OCI-LY1 (cell line): Measurements from ENCODE around the gene TTYH3.

Source experiments
- H2AFZ ChIP-seq: fragments of 200-600 bp; sonication (generic), shearing (Covaris generic); 2 replicates; pipeline ENCODE4 v1.6.0; 2014; ENCODE audit warnings: antibody characterized with exemption, mild to moderate bottlenecking, low read length
- H3F3A ChIP-seq: fragments of 200-600 bp; sonication (generic), shearing (Covaris generic); 2 replicates; pipeline ENCODE4 v1.6.0; 2014; ENCODE audit warnings: mild to moderate bottlenecking, antibody characterized with exemption, low read length, moderate library complexity; ENCODE audit not compliant: insufficient read depth
- H3K27ac ChIP-seq: fragments of 200-600 bp; sonication (generic); 2 replicates; pipeline ENCODE4 v1.5.1; 2014; ENCODE audit warnings: low read length, mixed run types, mild to moderate bottlenecking, low read depth; ENCODE audit not compliant: poor library complexity, severe bottlenecking
- H3K27me3 ChIP-seq: fragments of 200-600 bp; sonication (generic); 2 replicates; pipeline ENCODE4 v1.6.0; 2014; ENCODE audit warnings: antibody characterized with exemption, mild to moderate bottlenecking, low read length, moderate library complexity; ENCODE audit not compliant: insufficient read depth
- H3K36me3 ChIP-seq: fragments of 200-600 bp; sonication (generic); 2 replicates; pipeline ENCODE4 v1.6.1; 2014; ENCODE audit warnings: mild to moderate bottlenecking, antibody characterized with exemption, low read length, moderate library complexity, mixed read lengths; ENCODE audit not compliant: insufficient read depth
- H3K4me1 ChIP-seq: fragments of 200-600 bp; sonication (generic); 2 replicates; pipeline ENCODE4 v1.5.1; 2014; ENCODE audit warnings: mild to moderate bottlenecking, low read length, moderate library complexity; ENCODE audit not compliant: insufficient read depth, severe bottlenecking
- H3K4me2 ChIP-seq: fragments of 200-600 bp; sonication (generic), shearing (Covaris generic); 2 replicates; pipeline ENCODE4 v1.6.1; 2014; ENCODE audit warnings: low read length
- H3K4me3 ChIP-seq: fragments of 200-600 bp; sonication (generic); 2 replicates; pipeline ENCODE4 v1.5.1; 2014; ENCODE audit warnings: low read length, low read depth, mild to moderate bottlenecking, mixed read lengths; ENCODE audit not compliant: poor library complexity, severe bottlenecking
- H3K79me2 ChIP-seq: fragments of 200-600 bp; shearing (Covaris generic); 2 replicates; pipeline ENCODE4 v1.6.1; 2016; ENCODE audit warnings: mixed run types, low read length, mixed read lengths; ENCODE audit not compliant: insufficient read depth
- H3K9ac ChIP-seq: fragments of 200-600 bp; sonication (generic), shearing (Covaris generic); 2 replicates; pipeline ENCODE4 v1.6.1; 2014; ENCODE audit warnings: mild to moderate bottlenecking, low read length, mixed read lengths
- H3K9me2 ChIP-seq: fragments of 200-600 bp; sonication (generic), shearing (Covaris generic); 2 replicates; pipeline ENCODE4 v1.6.1; 2014; ENCODE audit warnings: low read depth, mild to moderate bottlenecking, low read length, mixed read lengths
- H3K9me3 ChIP-seq: fragments of 200-600 bp; shearing (Covaris generic); 2 replicates; pipeline ENCODE4 v1.6.1; 2014; ENCODE audit warnings: low read length, mixed read lengths
- H4K20me1 ChIP-seq: fragments of 200-600 bp; sonication (generic), shearing (Covaris generic); 2 replicates; pipeline ENCODE4 v1.6.0; 2016; ENCODE audit warnings: mild to moderate bottlenecking, low read length; ENCODE audit not compliant: insufficient read depth
- EZH2 ChIP-seq: fragments of 200-600 bp; sonication (generic), shearing (Covaris generic); IDR thresholded peaks from 2 replicates; pipeline ENCODE4 v1.8.0; 2017; ENCODE audit warnings: borderline replicate concordance, mixed run types, mild to moderate bottlenecking, antibody characterized with exemption, low read length, moderate library complexity, mixed read lengths
- TF ChIP-seq, protein P1 (sequence below): fragments of 200-600 bp; sonication (generic), shearing (Covaris generic); IDR thresholded peaks from 2 replicates; pipeline ENCODE4 v1.5.1; 2017; ENCODE audit warnings: mild to moderate bottlenecking, antibody characterized with exemption, low read length, moderate library complexity, mixed read lengths

TTYH3 gene

DNA sequence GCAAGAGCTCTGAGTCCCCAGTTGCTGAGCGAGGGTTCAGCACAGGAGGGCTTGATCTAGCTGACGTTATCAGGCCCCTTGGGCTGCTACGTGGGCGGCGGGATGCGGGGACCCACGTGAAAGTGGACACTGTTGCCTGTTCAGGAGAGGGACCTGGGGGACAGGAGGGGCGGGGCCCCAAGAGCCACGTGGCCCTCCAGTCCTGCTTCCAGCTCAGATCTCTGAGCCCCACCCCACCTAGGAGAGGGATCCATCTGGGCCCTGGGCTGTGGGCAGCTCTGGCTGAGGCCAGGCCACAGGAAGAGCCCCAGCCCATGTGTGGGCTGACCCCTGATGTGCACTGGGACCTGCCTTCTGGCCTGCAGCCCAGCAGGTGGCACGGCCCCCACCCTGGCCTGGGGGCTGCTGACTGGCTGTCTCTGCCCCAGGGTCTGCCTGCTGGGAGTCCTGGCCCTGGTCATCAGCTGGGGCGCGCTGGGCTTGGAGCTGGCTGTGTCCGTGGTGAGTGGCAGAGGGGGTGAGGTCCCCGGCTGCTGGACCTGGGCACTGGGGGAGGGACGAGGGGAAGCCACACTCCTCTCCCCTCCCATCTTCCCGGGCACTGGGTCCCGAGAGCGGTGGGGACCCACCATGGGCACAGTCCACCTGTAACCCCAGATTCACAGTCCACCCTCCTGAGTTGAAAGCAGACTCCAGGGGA lies 17.5 kb downstream of the TTYH3 start:
- no peaks in the 10 kb centered on the region for H3K9me2 ChIP-seq
- H3K79me2 ChIP-seq: no peaks in the 10 kb centered on the region
- TF ChIP-seq, protein P1, sequence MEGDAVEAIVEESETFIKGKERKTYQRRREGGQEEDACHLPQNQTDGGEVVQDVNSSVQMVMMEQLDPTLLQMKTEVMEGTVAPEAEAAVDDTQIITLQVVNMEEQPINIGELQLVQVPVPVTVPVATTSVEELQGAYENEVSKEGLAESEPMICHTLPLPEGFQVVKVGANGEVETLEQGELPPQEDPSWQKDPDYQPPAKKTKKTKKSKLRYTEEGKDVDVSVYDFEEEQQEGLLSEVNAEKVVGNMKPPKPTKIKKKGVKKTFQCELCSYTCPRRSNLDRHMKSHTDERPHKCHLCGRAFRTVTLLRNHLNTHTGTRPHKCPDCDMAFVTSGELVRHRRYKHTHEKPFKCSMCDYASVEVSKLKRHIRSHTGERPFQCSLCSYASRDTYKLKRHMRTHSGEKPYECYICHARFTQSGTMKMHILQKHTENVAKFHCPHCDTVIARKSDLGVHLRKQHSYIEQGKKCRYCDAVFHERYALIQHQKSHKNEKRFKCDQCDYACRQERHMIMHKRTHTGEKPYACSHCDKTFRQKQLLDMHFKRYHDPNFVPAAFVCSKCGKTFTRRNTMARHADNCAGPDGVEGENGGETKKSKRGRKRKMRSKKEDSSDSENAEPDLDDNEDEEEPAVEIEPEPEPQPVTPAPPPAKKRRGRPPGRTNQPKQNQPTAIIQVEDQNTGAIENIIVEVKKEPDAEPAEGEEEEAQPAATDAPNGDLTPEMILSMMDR: no peak
- TF ChIP-seq EZH2: no peak
- no peaks in the 10 kb centered on the region for H3F3A ChIP-seq
- no peaks in the 10 kb centered on the region for H3K9me3 ChIP-seq
- H3K27ac ChIP-seq: no peak overlapping the region
- no peak overlapping the region for H3K9ac ChIP-seq
- H3K4me2 ChIP-seq: no peak overlapping the region
- no peaks in the 10 kb centered on the region for H4K20me1 ChIP-seq
- H2AFZ ChIP-seq: no peak overlapping the region
- peaks cover 19% of the 10 kb centered on the region for H3K4me1 ChIP-seq
- no peaks in the 10 kb centered on the region for H3K36me3 ChIP-seq
- H3K27me3 ChIP-seq: no peaks in the 10 kb centered on the region
- H3K4me3 ChIP-seq: no peak overlapping the region

DNA sequence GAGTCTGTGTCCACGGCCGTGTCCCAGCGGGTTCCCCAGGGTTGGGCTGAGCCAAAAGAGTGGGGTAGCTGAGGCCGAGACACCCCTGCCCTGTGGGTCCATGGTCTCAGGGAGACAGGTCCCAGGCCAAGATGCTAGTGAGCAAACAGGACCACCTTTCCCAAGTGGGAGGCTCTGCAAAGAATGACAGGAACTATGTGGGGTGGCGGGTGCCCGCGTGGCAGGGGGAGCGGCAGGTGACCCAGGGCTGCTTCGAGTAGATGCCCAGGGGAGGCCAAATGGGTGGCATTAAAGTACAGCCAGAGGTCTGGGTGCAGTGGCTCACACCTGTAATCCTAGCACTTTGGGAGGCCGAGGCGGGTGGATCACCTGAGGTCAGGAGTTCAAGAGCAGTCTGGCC lies 18.2 kb downstream of the TTYH3 start:
- Histone ChIP-seq H3K9ac (no peak overlapping the region), H3F3A (no peaks in the 10 kb centered on the region), H3K4me3 (no peak overlapping the region), H3K4me1 (peaks cover 16% of the 10 kb centered on the region), H3K9me3 (no peaks in the 10 kb centered on the region), H3K79me2 (no peaks in the 10 kb centered on the region), H3K27ac (no peak overlapping the region), H3K36me3 (no peaks in the 10 kb centered on the region), H3K27me3 (no peaks in the 10 kb centered on the region), H4K20me1 (no peaks in the 10 kb centered on the region), H2AFZ (no peak overlapping the region), H3K4me2 (no peak overlapping the region), H3K9me2 (no peaks in the 10 kb centered on the region)
- no peak for TF ChIP-seq EZH2
- TF ChIP-seq, protein P1: no peak

DNA sequence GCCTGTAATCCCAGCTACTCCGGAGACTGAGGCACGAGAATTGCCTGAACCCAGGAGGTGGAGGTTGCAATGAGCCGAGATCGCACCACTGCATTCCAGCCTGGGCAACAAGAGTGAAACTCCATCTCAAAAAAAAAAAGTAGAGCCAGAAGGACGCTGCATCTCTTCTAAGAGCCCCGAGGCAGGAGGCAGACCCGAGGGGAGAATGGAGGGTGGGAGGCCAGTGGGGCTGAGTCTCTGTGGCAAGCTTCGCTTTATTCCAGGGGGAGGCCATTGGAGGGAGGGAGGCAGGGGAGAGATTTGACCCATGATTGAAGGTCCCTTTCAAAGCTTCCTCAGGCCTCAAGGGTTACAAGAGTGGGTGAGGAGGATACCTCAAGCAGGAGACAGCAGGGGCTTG lies 18.7 kb downstream of the TTYH3 start:
- no peaks in the 10 kb centered on the region for H3K9me3 ChIP-seq
- H2AFZ ChIP-seq: no peak overlapping the region
- H3K4me2 ChIP-seq: no peak overlapping the region
- H3K9me2 ChIP-seq: no peaks in the 10 kb centered on the region
- no peaks in the 10 kb centered on the region for H3K79me2 ChIP-seq
- H3K36me3 ChIP-seq: no peaks in the 10 kb centered on the region
- peaks cover 11% of the 10 kb centered on the region for H3K4me1 ChIP-seq
- no peaks in the 10 kb centered on the region for H4K20me1 ChIP-seq
- H3F3A ChIP-seq: no peaks in the 10 kb centered on the region
- no peak overlapping the region for H3K27ac ChIP-seq
- TF ChIP-seq EZH2: no peak
- TF ChIP-seq, protein P1: no peak
- H3K27me3 ChIP-seq: no peaks in the 10 kb centered on the region
- H3K4me3 ChIP-seq: no peak overlapping the region
- H3K9ac ChIP-seq: no peak overlapping the region
